HEK293 (cell line): ENCODE results near the gene RALGAPA2.

Experiments
- CTCF ChIA-PET: fragments of 350-600 bp; formaldehyde crosslinking; extraction: SDS; loops from one replicate; lab custom pipeline; 2021; ENCODE audit warnings: antibody characterized with exemption; lab: Yijun Ruan, JAX
- POLR2A ChIA-PET: fragments of 300-600 bp; formaldehyde crosslinking; extraction: SDS; loops from one replicate; lab custom pipeline; 2020; ENCODE audit warnings: antibody characterized with exemption, inconsistent platforms; lab: Yijun Ruan, JAX
- H3K27ac ChIP-seq: fragments of 200-500 bp; sonication (Bioruptor generic); 2 replicates; pipeline ENCODE4 v1.5.1; 2014; ENCODE audit warnings: low read depth, low read length, control low read depth, inconsistent platforms; ENCODE audit errors: extremely low read depth
- H3K36me3 ChIP-seq, 2 experiments: fragments of 200-500 bp in 1 of 2; sonication (Bioruptor generic) in 1 of 2; 1 replicate in 1 of 2; 2 replicates in 1 of 2; pipeline ENCODE4 v1.5.1; 2014 to 2017; ENCODE audit warnings: inconsistent platforms in 2 of 2, low read length in 2 of 2; ENCODE audit not compliant: control insufficient read depth in 2 of 2, insufficient read depth in 1 of 2
- H3K4me1 ChIP-seq: fragments of 200-500 bp; sonication (Bioruptor generic); 2 replicates; pipeline ENCODE4 v1.5.1; 2014; ENCODE audit warnings: mild to moderate bottlenecking, low read length, inconsistent platforms; ENCODE audit not compliant: control insufficient read depth, insufficient read depth
- H3K4me3 ChIP-seq: 2 replicates; pipeline ENCODE4 v1.5.1; 2011; ENCODE audit warnings: low read depth, mild to moderate bottlenecking, control low read depth, low read length, moderate library complexity
- H3K9me3 ChIP-seq: fragments of 200-500 bp; sonication (Bioruptor generic); 2 replicates; pipeline ENCODE4 v1.5.1; 2014; ENCODE audit warnings: low read depth, low read length, inconsistent platforms; ENCODE audit not compliant: control insufficient read depth, insufficient read depth
- FEZF1 ChIP-seq: fragments of 450-650 bp; formaldehyde crosslinking; IDR thresholded peaks from 2 replicates; pipeline ENCODE4 v1.5.1; 2016; ENCODE audit warnings: missing biosample characterization, missing genetic modification characterization
- KLF7 ChIP-seq: fragments of 450-650 bp; formaldehyde crosslinking; IDR thresholded peaks from 2 replicates; pipeline ENCODE4 v1.5.1; 2016; ENCODE audit warnings: missing biosample characterization, missing genetic modification characterization, borderline replicate concordance
- KLF8 ChIP-seq: fragments of 450-650 bp; formaldehyde crosslinking; IDR thresholded peaks from 2 replicates; pipeline ENCODE4 v1.5.1; 2016; ENCODE audit warnings: missing biosample characterization, missing genetic modification characterization
- OSR2 ChIP-seq: fragments of 450-650 bp; formaldehyde crosslinking; IDR thresholded peaks from 2 replicates; pipeline ENCODE4 v1.5.1; 2016; ENCODE audit warnings: missing biosample characterization, missing genetic modification characterization
- OVOL3 ChIP-seq: fragments of 450-650 bp; formaldehyde crosslinking; IDR thresholded peaks from 2 replicates; pipeline ENCODE4 v1.5.1; 2016; ENCODE audit warnings: missing biosample characterization, missing genetic modification characterization
- REPIN1 ChIP-seq: fragments of 450-650 bp; formaldehyde crosslinking; IDR thresholded peaks from 2 replicates; pipeline ENCODE4 v1.5.1; 2017; ENCODE audit warnings: missing biosample characterization, missing genetic modification characterization, low read depth
- SETDB1 ChIP-seq: IDR thresholded peaks from one replicate; pipeline ENCODE4 v1.6.1; 2017; ENCODE audit warnings: mild to moderate bottlenecking, low read length, moderate library complexity, mixed read lengths; ENCODE audit not compliant: insufficient read length
- TCF7L2 ChIP-seq: IDR thresholded peaks from 2 replicates; pipeline ENCODE4 v1.6.1; 2011; ENCODE audit warnings: low read depth, mild to moderate bottlenecking, inconsistent platforms, low read length, moderate library complexity, borderline replicate concordance
- WT1 ChIP-seq: fragments of 450-650 bp; formaldehyde crosslinking; IDR thresholded peaks from 2 replicates; pipeline ENCODE4 v1.5.1; 2016; ENCODE audit warnings: missing biosample characterization, missing genetic modification characterization
- ZBTB20 ChIP-seq: fragments of 450-650 bp; formaldehyde crosslinking; IDR thresholded peaks from 2 replicates; pipeline ENCODE4 v1.5.1; 2016; ENCODE audit warnings: missing biosample characterization, missing genetic modification characterization
- ZBTB21 ChIP-seq: fragments of 450-650 bp; formaldehyde crosslinking; IDR thresholded peaks from 2 replicates; pipeline ENCODE4 v1.5.1; 2017; ENCODE audit warnings: missing biosample characterization, missing genetic modification characterization
- ZNF112 ChIP-seq: fragments of 450-650 bp; formaldehyde crosslinking; IDR thresholded peaks from 2 replicates; pipeline ENCODE4 v1.5.0; 2017; ENCODE audit warnings: missing biosample characterization, missing genetic modification characterization
- ZNF223 ChIP-seq: fragments of 450-650 bp; formaldehyde crosslinking; IDR thresholded peaks from 2 replicates; pipeline ENCODE4 v1.5.1; 2016; ENCODE audit warnings: missing biosample characterization, missing genetic modification characterization
- ZNF239 ChIP-seq: fragments of 450-650 bp; formaldehyde crosslinking; IDR thresholded peaks from 2 replicates; pipeline ENCODE4 v1.5.1; 2016; ENCODE audit warnings: missing biosample characterization, missing genetic modification characterization
- ZNF302 ChIP-seq: fragments of 450-650 bp; formaldehyde crosslinking; IDR thresholded peaks from 2 replicates; pipeline ENCODE4 v1.5.1; 2016; ENCODE audit warnings: missing biosample characterization, missing genetic modification characterization, low read depth
- ZNF335 ChIP-seq: fragments of 450-650 bp; formaldehyde crosslinking; conservative IDR thresholded peaks from 2 replicates; pipeline ENCODE4 v1.5.1; 2016; ENCODE audit warnings: missing biosample characterization, missing genetic modification characterization
- ZNF366 ChIP-seq: fragments of 450-650 bp; formaldehyde crosslinking; conservative IDR thresholded peaks from 2 replicates; pipeline ENCODE4 v1.5.1; 2016; ENCODE audit warnings: missing biosample characterization, missing genetic modification characterization
- ZNF548 ChIP-seq: fragments of 450-650 bp; formaldehyde crosslinking; IDR thresholded peaks from 2 replicates; pipeline ENCODE4 v1.5.1; 2016; ENCODE audit warnings: missing biosample characterization, missing genetic modification characterization
- ZNF626 ChIP-seq: fragments of 450-650 bp; sonication (Bioruptor Pico); formaldehyde crosslinking; IDR thresholded peaks from 2 replicates; pipeline ENCODE4 v1.5.1; 2018; ENCODE audit warnings: missing biosample characterization, missing genetic modification characterization, inconsistent platforms
- ZNF654 ChIP-seq: fragments of 450-650 bp; formaldehyde crosslinking; IDR thresholded peaks from 2 replicates; pipeline ENCODE4 v1.5.1; 2016; ENCODE audit warnings: low read depth, missing biosample characterization, missing genetic modification characterization
- TF ChIP-seq, protein P1 (sequence below): fragments of 450-650 bp; formaldehyde crosslinking; IDR thresholded peaks from 2 replicates; pipeline ENCODE4 v1.5.1; 2017; ENCODE audit warnings: missing biosample characterization, missing genetic modification characterization
- TF ChIP-seq, protein P2 (sequence below): fragments of 450-650 bp; formaldehyde crosslinking; optimal IDR thresholded peaks from 2 replicates; pipeline ENCODE3; 2016; ENCODE audit warnings: missing biosample characterization, mild to moderate bottlenecking, missing genetic modification characterization
- TF ChIP-seq, protein P3 (sequence below): fragments of 450-650 bp; formaldehyde crosslinking; IDR thresholded peaks from 2 replicates; pipeline ENCODE4 v1.5.1; 2017; ENCODE audit warnings: missing biosample characterization, missing genetic modification characterization
- TF ChIP-seq, protein P4 (sequence below): fragments of 450-650 bp; formaldehyde crosslinking; IDR thresholded peaks from 2 replicates; pipeline ENCODE4 v1.5.1; 2016; ENCODE audit warnings: missing biosample characterization, missing genetic modification characterization
- TF ChIP-seq, protein P5 (sequence below): fragments of 450-650 bp; formaldehyde crosslinking; IDR thresholded peaks from 2 replicates; pipeline ENCODE4 v1.5.1; 2016; ENCODE audit warnings: missing biosample characterization, missing genetic modification characterization

RALGAPA2 gene

DNA sequence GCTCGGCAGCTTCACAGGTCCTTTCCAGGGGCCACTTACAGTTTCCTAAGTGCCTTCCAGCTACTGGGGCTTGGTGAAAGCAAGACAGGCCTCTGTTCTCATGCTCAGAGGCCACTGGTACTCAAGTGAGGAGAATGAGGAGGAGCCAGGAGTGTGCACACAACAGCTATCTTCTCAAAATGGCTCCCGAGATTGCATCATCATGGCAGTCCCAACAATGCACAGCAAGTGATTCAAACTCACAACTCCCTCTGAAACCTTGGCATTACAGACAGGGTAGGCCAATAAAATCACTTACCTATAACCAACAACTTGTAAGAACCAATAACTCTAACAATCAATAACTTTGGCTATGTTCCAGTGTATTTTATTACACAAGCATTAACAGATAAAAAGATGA is 77.4 kb downstream of the RALGAPA2 start (continued):
- TF ChIP-seq, protein P1, sequence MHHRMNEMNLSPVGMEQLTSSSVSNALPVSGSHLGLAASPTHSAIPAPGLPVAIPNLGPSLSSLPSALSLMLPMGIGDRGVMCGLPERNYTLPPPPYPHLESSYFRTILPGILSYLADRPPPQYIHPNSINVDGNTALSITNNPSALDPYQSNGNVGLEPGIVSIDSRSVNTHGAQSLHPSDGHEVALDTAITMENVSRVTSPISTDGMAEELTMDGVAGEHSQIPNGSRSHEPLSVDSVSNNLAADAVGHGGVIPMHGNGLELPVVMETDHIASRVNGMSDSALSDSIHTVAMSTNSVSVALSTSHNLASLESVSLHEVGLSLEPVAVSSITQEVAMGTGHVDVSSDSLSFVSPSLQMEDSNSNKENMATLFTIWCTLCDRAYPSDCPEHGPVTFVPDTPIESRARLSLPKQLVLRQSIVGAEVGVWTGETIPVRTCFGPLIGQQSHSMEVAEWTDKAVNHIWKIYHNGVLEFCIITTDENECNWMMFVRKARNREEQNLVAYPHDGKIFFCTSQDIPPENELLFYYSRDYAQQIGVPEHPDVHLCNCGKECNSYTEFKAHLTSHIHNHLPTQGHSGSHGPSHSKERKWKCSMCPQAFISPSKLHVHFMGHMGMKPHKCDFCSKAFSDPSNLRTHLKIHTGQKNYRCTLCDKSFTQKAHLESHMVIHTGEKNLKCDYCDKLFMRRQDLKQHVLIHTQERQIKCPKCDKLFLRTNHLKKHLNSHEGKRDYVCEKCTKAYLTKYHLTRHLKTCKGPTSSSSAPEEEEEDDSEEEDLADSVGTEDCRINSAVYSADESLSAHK: no peak
- TF ChIP-seq ZBTB20 (no peak), SETDB1 (no peak), KLF8 (no peak), ZNF654 (tag by site-specific recombination) (no peak), OSR2 (tag by site-specific recombination) (no peak)
- TF ChIP-seq, protein P2, sequence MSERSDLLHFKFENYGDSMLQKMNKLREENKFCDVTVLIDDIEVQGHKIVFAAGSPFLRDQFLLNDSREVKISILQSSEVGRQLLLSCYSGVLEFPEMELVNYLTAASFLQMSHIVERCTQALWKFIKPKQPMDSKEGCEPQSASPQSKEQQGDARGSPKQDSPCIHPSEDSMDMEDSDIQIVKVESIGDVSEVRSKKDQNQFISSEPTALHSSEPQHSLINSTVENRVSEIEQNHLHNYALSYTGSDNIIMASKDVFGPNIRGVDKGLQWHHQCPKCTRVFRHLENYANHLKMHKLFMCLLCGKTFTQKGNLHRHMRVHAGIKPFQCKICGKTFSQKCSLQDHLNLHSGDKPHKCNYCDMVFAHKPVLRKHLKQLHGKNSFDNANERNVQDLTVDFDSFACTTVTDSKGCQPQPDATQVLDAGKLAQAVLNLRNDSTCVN: no peak

DNA sequence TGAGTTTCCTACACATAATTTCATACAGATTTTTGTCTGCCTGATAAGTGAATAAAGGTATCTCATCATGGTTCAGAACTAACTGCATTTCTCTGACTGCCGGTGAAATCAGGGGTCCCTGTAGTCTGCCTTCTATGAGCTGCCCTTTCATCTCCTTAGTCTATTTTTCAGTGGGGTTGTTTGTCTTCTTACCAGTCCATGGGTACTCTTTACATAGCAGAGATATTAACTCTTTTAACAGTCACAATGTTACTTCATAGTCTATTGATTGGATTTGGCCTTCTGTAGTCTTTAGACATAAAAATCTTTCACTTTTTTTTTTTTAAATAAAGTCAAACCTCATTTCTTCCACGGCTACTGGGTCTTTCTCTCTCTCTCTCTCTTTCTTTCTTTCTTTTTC is 79.8 kb downstream of the RALGAPA2 start:
- Histone ChIP-seq H3K4me3 (no peak overlapping the region), H3K36me3 (peaks cover 0 to 42% of the 10 kb centered on the region in 2 experiments; a peak in 1 of 3 replicates), H3K27ac (no peak overlapping the region)
- CTCF ChIA-PET: no interaction called here
- TF ChIP-seq, protein P3, sequence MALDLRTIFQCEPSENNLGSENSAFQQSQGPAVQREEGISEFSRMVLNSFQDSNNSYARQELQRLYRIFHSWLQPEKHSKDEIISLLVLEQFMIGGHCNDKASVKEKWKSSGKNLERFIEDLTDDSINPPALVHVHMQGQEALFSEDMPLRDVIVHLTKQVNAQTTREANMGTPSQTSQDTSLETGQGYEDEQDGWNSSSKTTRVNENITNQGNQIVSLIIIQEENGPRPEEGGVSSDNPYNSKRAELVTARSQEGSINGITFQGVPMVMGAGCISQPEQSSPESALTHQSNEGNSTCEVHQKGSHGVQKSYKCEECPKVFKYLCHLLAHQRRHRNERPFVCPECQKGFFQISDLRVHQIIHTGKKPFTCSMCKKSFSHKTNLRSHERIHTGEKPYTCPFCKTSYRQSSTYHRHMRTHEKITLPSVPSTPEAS (tag by site-specific recombination): no peak
- TF ChIP-seq ZNF626 (tag by site-specific recombination) (no peak), ZNF548 (tag by site-specific recombination) (no peak), ZNF239 (tag by site-specific recombination) (no peak), TCF7L2 (no peak), ZNF366 (tag by site-specific recombination) (no peak; the same call in 1 of the 2 replicates), OVOL3 (tag by site-specific recombination) (no peak), WT1 (tag by site-specific recombination) (no peak), KLF7 (tag by site-specific recombination) (no peak)
- TF ChIP-seq, protein P4, sequence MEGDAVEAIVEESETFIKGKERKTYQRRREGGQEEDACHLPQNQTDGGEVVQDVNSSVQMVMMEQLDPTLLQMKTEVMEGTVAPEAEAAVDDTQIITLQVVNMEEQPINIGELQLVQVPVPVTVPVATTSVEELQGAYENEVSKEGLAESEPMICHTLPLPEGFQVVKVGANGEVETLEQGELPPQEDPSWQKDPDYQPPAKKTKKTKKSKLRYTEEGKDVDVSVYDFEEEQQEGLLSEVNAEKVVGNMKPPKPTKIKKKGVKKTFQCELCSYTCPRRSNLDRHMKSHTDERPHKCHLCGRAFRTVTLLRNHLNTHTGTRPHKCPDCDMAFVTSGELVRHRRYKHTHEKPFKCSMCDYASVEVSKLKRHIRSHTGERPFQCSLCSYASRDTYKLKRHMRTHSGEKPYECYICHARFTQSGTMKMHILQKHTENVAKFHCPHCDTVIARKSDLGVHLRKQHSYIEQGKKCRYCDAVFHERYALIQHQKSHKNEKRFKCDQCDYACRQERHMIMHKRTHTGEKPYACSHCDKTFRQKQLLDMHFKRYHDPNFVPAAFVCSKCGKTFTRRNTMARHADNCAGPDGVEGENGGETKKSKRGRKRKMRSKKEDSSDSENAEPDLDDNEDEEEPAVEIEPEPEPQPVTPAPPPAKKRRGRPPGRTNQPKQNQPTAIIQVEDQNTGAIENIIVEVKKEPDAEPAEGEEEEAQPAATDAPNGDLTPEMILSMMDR (tag by site-specific recombination): no peak
- TF ChIP-seq, all 188 proteins: peak for 0
- POLR2A ChIA-PET: interaction anchor here (0.6 kb wide), 1 partner anchor 28 kb away, joined by 3 read pairs; no protein-coding TSS in a partner anchor
- Histone ChIP-seq H3K4me1 (no peaks in the 10 kb centered on the region), H3K9me3 (no peaks in the 10 kb centered on the region)

DNA sequence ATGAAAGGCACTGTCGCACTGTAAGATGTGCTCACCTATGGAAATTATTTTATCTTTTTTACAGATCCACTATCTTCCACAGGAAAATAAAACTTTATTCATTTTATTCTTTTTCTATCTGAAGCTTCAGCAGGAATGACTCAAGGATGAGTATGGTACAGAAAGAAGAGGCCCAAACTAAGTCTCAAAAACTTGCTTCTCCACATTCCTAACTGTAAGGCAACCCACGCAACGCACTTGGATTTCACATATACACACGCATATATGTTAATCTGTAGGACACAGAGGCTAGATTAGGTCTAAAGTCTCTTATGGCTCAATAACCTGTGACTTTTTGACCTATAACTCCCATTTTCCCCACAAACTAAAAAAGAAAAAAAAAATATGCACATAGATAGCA is 81.9 kb downstream of the RALGAPA2 start:
- no peaks in the 10 kb centered on the region for H3K9me3 ChIP-seq
- ChIA-PET POLR2A (no interaction called here), CTCF (interaction anchor here (0.6 kb wide), 1 partner anchor 958 kb away, joined by 4 read pairs; no protein-coding TSS in a partner anchor)
- TF ChIP-seq ZNF223 (tag by site-specific recombination): no peak
- no peak for TF ChIP-seq REPIN1 (tag by site-specific recombination)
- TF ChIP-seq ZNF302 (tag by site-specific recombination): no peak
- no peak for TF ChIP-seq FEZF1 (tag by site-specific recombination)
- no peak for TF ChIP-seq ZNF335
- no peak for TF ChIP-seq KLF7 (tag by site-specific recombination)
- TF ChIP-seq ZNF626 (tag by site-specific recombination): no peak
- no peak for TF ChIP-seq ZBTB21 (tag by site-specific recombination)
- TF ChIP-seq ZNF112 (tag by site-specific recombination): no peak
- TF ChIP-seq, protein P5, sequence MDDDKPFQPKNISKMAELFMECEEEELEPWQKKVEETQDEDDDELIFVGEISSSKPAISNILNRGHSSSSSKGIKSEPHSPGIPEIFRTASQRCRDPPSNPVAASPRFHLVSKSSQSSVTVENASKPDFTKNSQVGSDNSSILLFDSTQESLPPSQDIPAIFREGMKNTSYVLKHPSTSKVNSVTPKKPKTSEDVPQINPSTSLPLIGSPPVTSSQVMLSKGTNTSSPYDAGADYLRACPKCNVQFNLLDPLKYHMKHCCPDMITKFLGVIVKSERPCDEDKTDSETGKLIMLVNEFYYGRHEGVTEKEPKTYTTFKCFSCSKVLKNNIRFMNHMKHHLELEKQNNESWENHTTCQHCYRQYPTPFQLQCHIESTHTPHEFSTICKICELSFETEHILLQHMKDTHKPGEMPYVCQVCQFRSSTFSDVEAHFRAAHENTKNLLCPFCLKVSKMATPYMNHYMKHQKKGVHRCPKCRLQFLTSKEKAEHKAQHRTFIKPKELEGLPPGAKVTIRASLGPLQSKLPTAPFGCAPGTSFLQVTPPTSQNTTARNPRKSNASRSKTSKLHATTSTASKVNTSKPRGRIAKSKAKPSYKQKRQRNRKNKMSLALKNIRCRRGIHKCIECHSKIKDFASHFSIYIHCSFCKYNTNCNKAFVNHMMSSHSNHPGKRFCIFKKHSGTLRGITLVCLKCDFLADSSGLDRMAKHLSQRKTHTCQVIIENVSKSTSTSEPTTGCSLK (tag by site-specific recombination): no peak
- H3K36me3 ChIP-seq: peaks cover 0 to 49% of the 10 kb centered on the region in 2 experiments; a peak in 1 of 3 replicates
- H3K4me3 ChIP-seq: no peak overlapping the region
- H3K27ac ChIP-seq: no peak overlapping the region
- H3K4me1 ChIP-seq: no peaks in the 10 kb centered on the region
